Body of pancreas (tissue), 4 donors: ENCODE data around the gene PGD. TPM values are rescaled to one million over a fixed set of nuclear protein-coding genes. Genes with fewer than 3 reads are reported as not detected.

ENCODE experiments used
- ATAC-seq: fragments of 150-250 bp; one replicate; pipeline ENCODE4 v1.9.1; 2016
- DNase-seq, 4 donors: peaks; one replicate each; pipeline ENCODE4 v3.0.0-alpha.2; 2019
- H3K27ac ChIP-seq, 4 donors: fragments of 200-600 bp; sonication (generic); 1 replicate in 3 of 4; 2 replicates in 1 of 4; pipeline versions ENCODE4 v1.5.1 to v1.6.1; 2016 to 2019; ENCODE audit warnings: mild to moderate bottlenecking in 1 of 4, mixed read lengths in 1 of 4, moderate library complexity in 1 of 4
- H3K27me3 ChIP-seq, 2 donors: fragments of 200-600 bp; sonication (generic); one replicate each; pipeline ENCODE4 v1.6.0; 2016; ENCODE audit warnings: mild to moderate bottlenecking in 1 of 2
- H3K36me3 ChIP-seq, 2 donors: fragments of 200-600 bp; sonication (generic); replicated peaks in 1 of 2; 2 replicates each; pipeline ENCODE4 v1.5.1; 2016; ENCODE audit warnings: low read depth in 2 of 2; ENCODE audit not compliant: insufficient read depth in 1 of 2
- H3K4me1 ChIP-seq: fragments of 200-600 bp; sonication (generic); one replicate; pipeline ENCODE4 v1.6.0; 2016
- H3K4me3 ChIP-seq, 2 donors: fragments of 200-600 bp; sonication (generic); 1 replicate in 1 of 2; 2 replicates in 1 of 2; pipeline ENCODE4 v1.5.1; 2016 to 2019
- H3K9me3 ChIP-seq, 3 donors: fragments of 200-600 bp; sonication (generic); 1 replicate in 2 of 3; 2 replicates in 1 of 3; pipeline ENCODE4 v1.5.1; 2016
- POLR2A ChIP-seq, 3 donors: fragments of 450-650 bp; IDR thresholded peaks; one replicate each; pipeline ENCODE4 v1.6.1; 2016; ENCODE audit warnings: antibody characterized with exemption in 3 of 3, mild to moderate bottlenecking in 2 of 3
- WGBS, 2 donors: methylation state at CpG; one replicate each; pipeline ENCODE4 v1.1.5; 2017; 5-methylcytosine and 5-hydroxymethylcytosine counted together
- intact Hi-C: fragments of 100-400 bp; cut with DNase I; formaldehyde crosslinking; loops from one replicate; pipeline ENCODE4 v1.15.1; 2023
- total RNA-seq, 2 donors: library from RNA; depleted of rRNA; stranded (reverse); fragments of >200 nt; gene quantifications; one replicate each; pipeline ENCODE4 v1.1.0, GENCODE V29; 2016
- TF ChIP-seq, protein P1 (sequence below), 7 experiments: fragments of 450-650 bp in 4 of 7; fragments of 200-600 bp in 3 of 7; sonication (generic) in 3 of 7; IDR thresholded peaks; one replicate each; pipeline ENCODE4 v1.5.1; 2016 to 2019; ENCODE audit warnings: antibody characterized with exemption in 7 of 7

Gene PGD
- total RNA-seq, 2 donors from 2014 or later: 46.7 to 61.3 TPM

- ATAC-seq: no peak
- WGBS, 2 donors: 94 to 98% methylated on average over 2 of the region's 2 CpGs
- intact Hi-C loops: no loop called here
- Histone ChIP-seq H3K27me3 (no peaks in the 10 kb centered on the region), H3K36me3 (no peaks in the 10 kb centered on the region), H3K4me3 (no peak overlapping the region), H3K9me3 (no peaks in the 10 kb centered on the region), H3K4me1 (no peaks in the 10 kb centered on the region), H3K27ac (no peak overlapping the region)
- no peak for DNase-seq
- TF ChIP-seq, protein P1, sequence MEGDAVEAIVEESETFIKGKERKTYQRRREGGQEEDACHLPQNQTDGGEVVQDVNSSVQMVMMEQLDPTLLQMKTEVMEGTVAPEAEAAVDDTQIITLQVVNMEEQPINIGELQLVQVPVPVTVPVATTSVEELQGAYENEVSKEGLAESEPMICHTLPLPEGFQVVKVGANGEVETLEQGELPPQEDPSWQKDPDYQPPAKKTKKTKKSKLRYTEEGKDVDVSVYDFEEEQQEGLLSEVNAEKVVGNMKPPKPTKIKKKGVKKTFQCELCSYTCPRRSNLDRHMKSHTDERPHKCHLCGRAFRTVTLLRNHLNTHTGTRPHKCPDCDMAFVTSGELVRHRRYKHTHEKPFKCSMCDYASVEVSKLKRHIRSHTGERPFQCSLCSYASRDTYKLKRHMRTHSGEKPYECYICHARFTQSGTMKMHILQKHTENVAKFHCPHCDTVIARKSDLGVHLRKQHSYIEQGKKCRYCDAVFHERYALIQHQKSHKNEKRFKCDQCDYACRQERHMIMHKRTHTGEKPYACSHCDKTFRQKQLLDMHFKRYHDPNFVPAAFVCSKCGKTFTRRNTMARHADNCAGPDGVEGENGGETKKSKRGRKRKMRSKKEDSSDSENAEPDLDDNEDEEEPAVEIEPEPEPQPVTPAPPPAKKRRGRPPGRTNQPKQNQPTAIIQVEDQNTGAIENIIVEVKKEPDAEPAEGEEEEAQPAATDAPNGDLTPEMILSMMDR (IDR thresholded peaks at IDR 0.05): no peak
- TF ChIP-seq POLR2A (IDR thresholded peaks at IDR 0.05): no peak
Measured at GRCh38 chr1:10440305-10440704, 41.4 kb downstream of the PGD start.

DNA sequence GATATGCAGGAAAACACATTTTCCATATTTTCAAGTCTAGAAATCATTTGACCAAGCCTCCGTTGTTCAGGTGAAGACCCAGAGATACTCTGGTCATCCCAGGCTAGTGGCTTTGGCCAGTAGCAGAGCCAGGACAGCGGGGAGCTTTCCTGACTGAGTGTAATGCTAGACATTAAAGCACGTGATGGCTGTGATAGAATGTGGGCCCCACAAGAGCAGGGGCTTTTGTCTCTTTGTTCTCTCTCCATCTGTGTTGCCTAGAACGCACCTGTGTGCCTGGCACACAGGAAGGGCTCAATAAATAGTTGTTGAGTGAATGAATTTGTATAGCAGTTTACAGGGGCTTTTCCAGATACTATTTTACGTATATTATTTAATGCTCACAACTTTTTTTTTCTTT, 41.9 kb downstream of the PGD start:
- Histone ChIP-seq H3K4me1 (no peaks in the 10 kb centered on the region), H3K4me3 (no peak overlapping the region), H3K9me3 (no peaks in the 10 kb centered on the region), H3K27ac (no peak overlapping the region), H3K36me3 (no peaks in the 10 kb centered on the region), H3K27me3 (no peaks in the 10 kb centered on the region)
- DNase-seq (no peak), ATAC-seq (no peak)
- intact Hi-C loops: no loop called here
- TF ChIP-seq POLR2A (IDR thresholded peaks at IDR 0.05): no peak
- TF ChIP-seq, protein P1 (IDR thresholded peaks at IDR 0.05): no peak
- 84 to 94% methylated on average over 5 of the region's 5 CpGs for WGBS, 2 donors

DNA sequence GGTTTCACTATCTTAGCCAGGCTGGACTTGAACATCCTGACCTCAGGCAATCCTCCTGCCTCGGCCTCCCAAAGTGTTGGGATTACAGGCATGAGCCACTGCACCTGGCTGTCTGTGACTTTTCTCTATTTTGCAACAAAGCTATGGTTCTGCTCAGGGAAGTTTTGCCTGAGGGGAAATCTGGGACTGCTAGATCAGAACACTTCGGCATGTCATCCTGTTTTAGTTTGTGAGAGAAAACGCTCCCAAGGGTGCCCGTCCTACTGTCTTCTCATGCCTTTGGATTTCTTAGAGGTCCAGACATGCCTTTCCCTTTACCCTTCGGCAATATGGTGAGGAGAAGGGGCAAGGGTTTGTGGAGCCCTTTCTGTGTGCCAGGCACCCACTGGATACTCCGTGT, 45.4 kb downstream of the PGD start:
- ATAC-seq (no peak), DNase-seq (no peak)
- Histone ChIP-seq H3K9me3 (no peaks in the 10 kb centered on the region), H3K36me3 (no peaks in the 10 kb centered on the region), H3K4me3 (no peak overlapping the region), H3K27me3 (no peaks in the 10 kb centered on the region), H3K4me1 (no peaks in the 10 kb centered on the region), H3K27ac (no peak overlapping the region)
- no peak for TF ChIP-seq POLR2A (IDR thresholded peaks at IDR 0.05)
- TF ChIP-seq, protein P1 (IDR thresholded peaks at IDR 0.05): no peak
- WGBS, 2 donors: 93 to 95% methylated on average over 5 to 6 of the region's 6 CpGs
- intact Hi-C loops: no loop called here

DNA sequence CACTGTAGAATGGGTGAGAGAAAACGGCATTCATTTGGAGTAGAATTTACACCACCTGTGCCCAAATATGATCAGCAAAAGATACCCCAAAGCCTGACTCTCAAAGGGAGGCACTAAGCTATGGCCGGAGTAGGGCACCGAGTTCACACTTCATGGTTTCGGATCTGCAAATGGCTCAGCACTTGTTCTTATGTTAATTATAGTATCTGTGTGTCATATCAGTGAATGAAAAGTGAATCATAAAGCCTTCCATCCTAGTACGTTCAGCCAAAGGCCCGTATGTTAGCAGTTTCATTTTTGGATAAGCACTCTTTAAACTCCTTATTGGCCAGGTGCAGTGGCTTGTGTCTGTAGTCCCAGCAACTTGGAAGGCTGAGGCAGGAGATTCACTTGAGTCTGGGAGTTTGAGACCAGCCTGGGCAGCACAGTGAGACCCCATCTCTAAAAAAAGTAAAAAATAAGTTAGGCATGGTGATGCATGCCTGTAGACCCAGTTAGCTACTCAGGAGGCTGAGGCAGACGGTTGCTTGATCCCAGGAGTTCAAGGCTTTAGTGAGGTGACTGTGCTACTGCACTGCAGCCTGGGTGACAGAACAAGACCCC, 46.0 kb downstream of the PGD start:
- Histone ChIP-seq H3K27ac (no peak overlapping the region), H3K27me3 (no peaks in the 10 kb centered on the region), H3K36me3 (no peaks in the 10 kb centered on the region), H3K4me3 (no peak overlapping the region), H3K9me3 (no peaks in the 10 kb centered on the region), H3K4me1 (no peaks in the 10 kb centered on the region)
- no peak for TF ChIP-seq POLR2A (IDR thresholded peaks at IDR 0.05)
- TF ChIP-seq, protein P1 (IDR thresholded peaks at IDR 0.05): no peak
- intact Hi-C loops: no loop called here
- ATAC-seq (no peak), DNase-seq (no peak)
- WGBS, 2 donors: 83 to 86% methylated on average over 7 of the region's 7 CpGs

DNA sequence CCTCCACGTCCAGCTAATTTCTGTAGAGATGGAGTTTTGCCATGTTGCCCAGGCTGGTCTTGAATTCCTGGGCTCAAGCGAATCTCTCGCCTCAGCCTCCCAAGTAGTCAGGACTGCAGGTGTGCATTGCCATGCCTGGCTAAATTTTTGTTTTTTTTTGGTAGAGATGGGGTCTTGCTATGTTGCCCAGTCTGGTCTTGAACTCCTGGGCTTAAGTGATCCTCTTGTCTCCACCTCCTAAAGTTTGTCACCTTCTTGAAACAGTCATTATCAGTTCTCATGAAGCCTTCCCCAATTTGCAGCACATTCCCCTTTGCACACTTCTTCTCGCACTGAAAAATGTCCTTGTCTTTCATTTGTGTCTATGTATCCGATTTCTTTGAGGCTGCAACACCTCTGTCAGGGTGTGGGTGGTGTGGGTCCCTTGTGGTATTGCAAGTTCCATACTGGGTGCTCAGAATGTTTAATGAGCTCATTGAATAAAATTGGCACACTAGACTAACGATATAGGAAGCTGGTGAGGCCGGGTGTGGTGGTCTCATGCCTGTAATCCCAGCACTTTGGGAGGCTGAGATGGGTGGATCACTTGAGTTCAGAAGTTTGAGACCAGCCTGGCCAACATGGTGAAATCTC, 48.0 kb downstream of the PGD start:
- Histone ChIP-seq H3K4me1 (no peaks in the 10 kb centered on the region), H3K9me3 (no peaks in the 10 kb centered on the region), H3K27ac (no peak overlapping the region), H3K27me3 (no peaks in the 10 kb centered on the region), H3K36me3 (no peaks in the 10 kb centered on the region), H3K4me3 (no peak overlapping the region)
- intact Hi-C loops: no loop called here
- ATAC-seq (no peak), DNase-seq (no peak)
- 96 to 97% methylated on average over 7 of the region's 7 CpGs for WGBS, 2 donors
- TF ChIP-seq, protein P1 (IDR thresholded peaks at IDR 0.05): no peak
- TF ChIP-seq POLR2A (IDR thresholded peaks at IDR 0.05): no peak
